GM19463 (cell line): ENCODE results near the gene FOXL2.

Source experiments
- ATAC-seq: cut with Tn5 transposase; IDR thresholded peaks from one replicate; pipeline ENCODE4 v1.9.1; 2021; ENCODE audit warnings: mild to moderate bottlenecking, moderate library complexity; ENCODE audit not compliant: unreplicated experiment

Gene FOXL2

GRCh38 chr3:138898708-138899107 is 48.2 kb downstream of the FOXL2 start:
- no peak for ATAC-seq

DNA sequence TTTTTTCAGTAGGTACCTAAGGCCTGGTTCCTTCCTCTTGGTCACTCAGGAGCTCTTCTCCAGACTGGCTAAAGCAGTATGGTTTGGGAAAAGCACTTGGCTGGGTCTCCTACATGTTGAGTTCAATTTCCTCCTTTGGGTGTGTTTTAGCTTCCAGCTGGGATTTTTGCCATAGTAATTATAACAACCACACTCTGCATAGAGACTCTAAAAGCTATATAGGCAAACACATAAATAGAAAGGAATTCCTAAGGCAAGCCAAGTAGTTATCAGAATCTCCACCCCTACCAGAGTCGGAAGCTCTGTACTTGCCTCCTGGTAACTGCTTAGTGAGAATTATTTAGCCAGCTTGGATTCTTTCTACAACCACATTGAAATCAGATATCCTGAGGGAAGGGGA is 48.6 kb downstream of the FOXL2 start:
- no peak for ATAC-seq
